ENCODE measurements around the gene GRID1. TPM values are rescaled to one million over a fixed set of nuclear protein-coding genes. Genes with fewer than 3 reads are reported as not detected.
A peak's percentile ranks its signal among the peaks of the same experiment; 100 is the strongest.

The GRID1 gene
- total RNA-seq, 1 donor from 2014 or later = 1.4 TPM

- no peak for TF ChIP-seq CTCF (IDR thresholded peaks at IDR 0.05)
- H3K4me3 ChIP-seq = no peak overlapping the region
- intact Hi-C loops (cut with DNase I) = no loop called here
- DNase-seq (ENCODE audit: low spot score in 2 of 2) = peak in 1 of 2 donors; percentile 40
- no peak overlapping the region for H3K27ac ChIP-seq
- no peaks in the 10 kb centered on the region for H3K4me1 ChIP-seq
- no peaks in the 10 kb centered on the region for H3K36me3 ChIP-seq
- no peaks in the 10 kb centered on the region for H3K9me3 ChIP-seq
- H3K27me3 ChIP-seq = no peaks in the 10 kb centered on the region
Observed at GRCh38 chr10:86169506-86170254, 196.9 kb downstream of the GRID1 start.

- H3K4me3 ChIP-seq = no peak overlapping the region
- no peak overlapping the region for H3K27ac ChIP-seq
- DNase-seq (ENCODE audit: low spot score in 2 of 2) = peak in 1 of 2 donors; percentile 31
- no peaks in the 10 kb centered on the region for H3K9me3 ChIP-seq
- intact Hi-C loops (cut with DNase I) = no loop called here
- no peaks in the 10 kb centered on the region for H3K36me3 ChIP-seq
- H3K4me1 ChIP-seq = no peaks in the 10 kb centered on the region
- no peaks in the 10 kb centered on the region for H3K27me3 ChIP-seq
- no peak for TF ChIP-seq CTCF (IDR thresholded peaks at IDR 0.05)
Observed at GRCh38 chr10:86169066-86169465, 197.5 kb downstream of the GRID1 start.

- no peak for TF ChIP-seq CTCF (IDR thresholded peaks at IDR 0.05)
- Histone ChIP-seq H3K4me1 (no peaks in the 10 kb centered on the region), H3K27me3 (no peaks in the 10 kb centered on the region), H3K9me3 (no peaks in the 10 kb centered on the region), H3K4me3 (no peak overlapping the region), H3K36me3 (no peaks in the 10 kb centered on the region), H3K27ac (no peak overlapping the region)
- DNase-seq (ENCODE audit: low spot score in 2 of 2) = peak in 1 of 2 donors; percentile 50
- intact Hi-C loops (cut with DNase I) = no loop called here
Observed at GRCh38 chr10:86168256-86168655, 198.3 kb downstream of the GRID1 start.

- H3K36me3 ChIP-seq = no peaks in the 10 kb centered on the region
- no peaks in the 10 kb centered on the region for H3K27me3 ChIP-seq
- H3K27ac ChIP-seq = no peak overlapping the region
- no peak for TF ChIP-seq CTCF (IDR thresholded peaks at IDR 0.05)
- peak in 1 of 2 donors; percentile 53 for DNase-seq (ENCODE audit: low spot score in 2 of 2)
- intact Hi-C loops (cut with DNase I) = no loop called here
- H3K4me3 ChIP-seq = no peak overlapping the region
- H3K4me1 ChIP-seq = no peaks in the 10 kb centered on the region
- no peaks in the 10 kb centered on the region for H3K9me3 ChIP-seq
Observed at GRCh38 chr10:86167762-86168128, 198.8 kb downstream of the GRID1 start.

- Histone ChIP-seq H3K36me3 (no peaks in the 10 kb centered on the region), H3K4me3 (no peak overlapping the region), H3K4me1 (no peaks in the 10 kb centered on the region), H3K27ac (no peak overlapping the region), H3K27me3 (no peaks in the 10 kb centered on the region), H3K9me3 (no peaks in the 10 kb centered on the region)
- TF ChIP-seq CTCF (IDR thresholded peaks at IDR 0.05) = no peak
- DNase-seq (ENCODE audit: low spot score in 2 of 2) = peak in 1 of 2 donors; percentile 60
- intact Hi-C loops (cut with DNase I) = no loop called here
Observed at GRCh38 chr10:86167121-86167761, 199.4 kb downstream of the GRID1 start.
